HepG2 (cell line): ENCODE data around the gene MST1. TPM values are rescaled to one million over a fixed set of nuclear protein-coding genes. Genes with fewer than 3 reads are reported as not detected.

Experiments
- ATAC-seq: fragments of 200-7000 bp; cut with Tn5 transposase; 3 replicates; pipeline ENCODE4 v1.9.1; 2020; ENCODE audit warnings: mild to moderate bottlenecking, moderate library complexity
- BruUV-seq: library from RNA; stranded (reverse); fragments of 400-500 nt; replicated peaks from 2 replicates; lab custom pipeline; 2021; lab: Mats Ljungman, UMichigan
- CTCF ChIA-PET: fragments of 300-600 bp; formaldehyde crosslinking; extraction: SDS; loops from one replicate; lab custom pipeline; 2021; ENCODE audit warnings: low total read pairs, inconsistent platforms, low intra/inter-chr PET ratio; lab: Yijun Ruan, JAX
- POLR2A ChIA-PET: fragments of 350-600 bp; sonication (Branson Sonifier 250); formaldehyde crosslinking; loops from one replicate; lab custom pipeline; 2020; ENCODE audit warnings: antibody characterized with exemption, inconsistent platforms; lab: Yijun Ruan, JAX
- DNase-seq: peaks from one replicate; pipeline ENCODE4 v3.0.0-alpha.2; 2015; ENCODE audit warnings: low spot score
- FAIRE-seq: peaks from 3 replicates; lab custom pipeline; 2011; peaks lifted over from hg19 to GRCh38; lab: Jason Lieb, UNC
- H2AFZ ChIP-seq: one replicate; pipeline ENCODE4 v1.6.1; 2011; ENCODE audit warnings: low read length, inconsistent platforms
- H3K27ac ChIP-seq: fragments of 300-600 bp; 3 replicates; pipeline ENCODE4 v1.8.0; 2011; ENCODE audit warnings: mixed run types, mild to moderate bottlenecking, mixed read lengths, low read length, inconsistent platforms; ENCODE audit not compliant: insufficient read depth; ENCODE audit errors: extremely low read length
- H3K27me3 ChIP-seq, 2 experiments: fragments of 200-600 bp in 1 of 2; 2 replicates in 1 of 2; 3 replicates in 1 of 2; pipeline versions ENCODE4 v1.6.0 to v1.8.0; 2011; ENCODE audit warnings: low read length in 2 of 2, mild to moderate bottlenecking in 2 of 2, moderate library complexity in 2 of 2, inconsistent platforms in 1 of 2; ENCODE audit not compliant: insufficient read depth in 2 of 2, control insufficient read depth in 1 of 2
- H3K36me3 ChIP-seq, 2 experiments: fragments of 200-600 bp in 1 of 2; replicated peaks in 1 of 2; 2 replicates in 1 of 2; 3 replicates in 1 of 2; pipeline versions ENCODE4 v1.5.1 to v1.8.0; 2011; ENCODE audit warnings: low read length in 2 of 2, inconsistent platforms in 1 of 2; ENCODE audit not compliant: insufficient read depth in 2 of 2, control insufficient read depth in 1 of 2
- H3K4me1 ChIP-seq: 2 replicates; pipeline ENCODE4 v1.5.1; 2012; ENCODE audit warnings: low read length, inconsistent platforms; ENCODE audit not compliant: insufficient read depth
- H3K4me2 ChIP-seq: 2 replicates; pipeline ENCODE4 v1.6.0; 2011; ENCODE audit warnings: low read depth, low read length, inconsistent platforms
- H3K4me3 ChIP-seq, 3 experiments: fragments of 200-600 bp in 1 of 3; sonication (generic), shearing (Covaris generic) in 1 of 3; replicated peaks in 1 of 3; 2 replicates each; pipeline ENCODE4 v1.5.1; 2011 to 2016; ENCODE audit warnings: low read length in 3 of 3, inconsistent platforms in 2 of 3, low read depth in 2 of 3, mild to moderate bottlenecking in 2 of 3, control low read depth in 1 of 3, mixed read lengths in 1 of 3; ENCODE audit not compliant: insufficient read depth in 1 of 3
- H3K79me2 ChIP-seq: one replicate; pipeline ENCODE4 v1.6.1; 2011; ENCODE audit warnings: low read length, inconsistent platforms; ENCODE audit not compliant: insufficient read depth
- H3K9ac ChIP-seq: 2 replicates; pipeline ENCODE4 v1.6.0; 2011; ENCODE audit warnings: mild to moderate bottlenecking, low read depth, low read length, inconsistent platforms; ENCODE audit not compliant: insufficient read depth
- H3K9me3 ChIP-seq: 2 replicates; pipeline ENCODE4 v1.5.1; 2012; ENCODE audit warnings: mild to moderate bottlenecking, low read length
- H4K20me1 ChIP-seq: 2 replicates; pipeline ENCODE4 v1.6.0; 2011; ENCODE audit warnings: inconsistent platforms, mild to moderate bottlenecking, low read length, moderate library complexity; ENCODE audit not compliant: insufficient read depth
- REXO4 ChIP-seq: sonication (generic); formaldehyde crosslinking; IDR thresholded peaks from 2 replicates; pipeline ENCODE4 v1.8.0; 2022; ENCODE audit warnings: missing genetic modification reagents, mild to moderate bottlenecking, borderline replicate concordance
- RXRA ChIP-seq: sonication (generic); formaldehyde crosslinking; IDR thresholded peaks from 2 replicates; pipeline ENCODE4 v1.5.1; 2020; ENCODE audit warnings: missing genetic modification reagents
- TBX2 ChIP-seq: sonication (generic); formaldehyde crosslinking; IDR thresholded peaks from 2 replicates; pipeline ENCODE4 v1.5.0; 2020; ENCODE audit warnings: missing genetic modification reagents, mild to moderate bottlenecking, borderline replicate concordance
- ZFY ChIP-seq: sonication (generic); formaldehyde crosslinking; IDR thresholded peaks from 2 replicates; pipeline ENCODE4 v1.4.0; 2020; ENCODE audit warnings: missing genetic modification reagents
- ZNF562 ChIP-seq: sonication (generic); formaldehyde crosslinking; IDR thresholded peaks from 2 replicates; pipeline ENCODE4 v1.8.0; 2022; ENCODE audit warnings: missing genetic modification reagents, borderline replicate concordance
- WGBS: methylation state at CpG from one replicate; pipeline ENCODE4 v1.1.6; 2017; ENCODE audit warnings: low lambda C conversion rate; 5-methylcytosine and 5-hydroxymethylcytosine counted together
- in situ Hi-C: cut with HindIII; loops from 2 replicates; pipeline ENCODE4 v1.10.0; 2017; ENCODE audit warnings: low pct_unique_long_range_greater_than_20kb; ENCODE audit not compliant: extremely low pct_ligation_motif_present
- intact Hi-C: fragments of 100-400 bp; cut with micrococcal nuclease; formaldehyde crosslinking; loops from one replicate; pipeline ENCODE4 v1.10.0; 2022; ENCODE audit not compliant: unreplicated experiment
- polyA plus RNA-seq, 8 experiments: library from polyadenylated mRNA; depleted of rRNA in 3 of 8; stranded (reverse) in 7 of 8; unstranded in 1 of 8; fragments of >200 nt; fragmentation: Illumina TruSeq in 4 of 8; extraction: Trizol in 4 of 8; gene quantifications; 2 replicates each; pipeline versions ENCODE4 v1.2.1 to v1.2.3, GENCODE V29; 2011 to 2016; ENCODE audit warnings: low read depth in 4 of 8, missing spikeins in 1 of 8, mixed read lengths in 1 of 8; ENCODE audit not compliant: insufficient read depth in 1 of 8
- total RNA-seq, 5 experiments: library from RNA; depleted of rRNA; stranded (reverse); fragments of >200 nt; fragmentation: Illumina TruSeq; extraction: Trizol; gene quantifications; 2 replicates each; pipeline ENCODE4 v1.2.3, GENCODE V29; 2016; ENCODE audit warnings: low read depth in 1 of 5
- TF ChIP-seq, protein P1 (sequence below): sonication (generic); formaldehyde crosslinking; IDR thresholded peaks from 2 replicates; pipeline ENCODE4 v1.8.1; 2023; ENCODE audit warnings: mild to moderate bottlenecking, inconsistent platforms, moderate library complexity, missing genetic modification reagents, borderline replicate concordance
- TF ChIP-seq, protein P2 (sequence below): fragments of 450-650 bp; IDR thresholded peaks from 2 replicates; pipeline ENCODE4 v1.6.1; 2017

The MST1 gene
- total and polyA plus RNA-seq, 2 of the 13 experiments (the other 11 are each of a cell fraction or from before 2014, with no cell fraction given) = 189 to 452 TPM

DNA sequence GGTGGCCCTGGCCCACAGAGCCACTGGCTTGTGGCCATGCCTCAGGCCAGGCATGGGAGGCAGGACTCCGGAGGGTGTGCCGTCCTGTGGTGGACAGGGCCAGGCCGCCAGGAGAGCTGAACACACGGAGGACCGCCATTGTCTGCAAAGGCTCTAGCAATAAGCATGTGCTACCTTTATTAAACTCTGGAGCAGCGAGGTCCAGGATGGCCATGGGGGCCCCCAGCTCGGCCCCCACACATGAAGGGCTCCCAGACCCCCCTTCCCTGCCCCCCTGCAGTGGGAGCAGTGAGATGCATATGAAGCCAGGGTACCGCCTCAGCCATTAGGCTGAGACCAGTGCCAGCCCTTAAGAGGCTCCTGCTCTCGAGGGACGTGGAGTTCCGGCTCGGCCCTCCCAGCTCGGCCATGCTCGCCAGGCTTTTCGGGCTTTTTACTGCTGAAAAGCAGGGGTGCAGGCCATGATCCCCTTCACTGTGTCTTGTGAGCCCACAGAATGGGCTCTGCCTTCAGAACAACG lies 27.5 kb upstream of the MST1 start:
- Histone ChIP-seq H3K27ac (no peak overlapping the region), H3K4me3 (no peak overlapping the region), H3K4me2 (no peak overlapping the region), H3K79me2 (no peaks in the 10 kb centered on the region), H3K4me1 (peaks cover 21% of the 10 kb centered on the region), H3K9ac (no peak overlapping the region), H3K36me3 (peaks cover 14 to 16% of the 10 kb centered on the region in 2 experiments; a peak in 4 of 5 replicates), H3K9me3 (no peaks in the 10 kb centered on the region), H4K20me1 (no peaks in the 10 kb centered on the region), H2AFZ (no peak overlapping the region), H3K27me3 (no peaks in the 10 kb centered on the region)
- no TSS peak for BruUV-seq
- intact Hi-C loops = no loop called here
- ATAC-seq (no peak), FAIRE-seq (no peak), DNase-seq (no peak)
- TF ChIP-seq ZFY (CRISPR knock-in tag) (0 out of 2 replicates have a peak, but pooled peaks have one; percentile 15), REXO4 (CRISPR knock-in tag) (no peak), TBX2 (no peak), RXRA (CRISPR knock-in tag) (no peak), ZNF562 (no peak)
- TF ChIP-seq, protein P1, sequence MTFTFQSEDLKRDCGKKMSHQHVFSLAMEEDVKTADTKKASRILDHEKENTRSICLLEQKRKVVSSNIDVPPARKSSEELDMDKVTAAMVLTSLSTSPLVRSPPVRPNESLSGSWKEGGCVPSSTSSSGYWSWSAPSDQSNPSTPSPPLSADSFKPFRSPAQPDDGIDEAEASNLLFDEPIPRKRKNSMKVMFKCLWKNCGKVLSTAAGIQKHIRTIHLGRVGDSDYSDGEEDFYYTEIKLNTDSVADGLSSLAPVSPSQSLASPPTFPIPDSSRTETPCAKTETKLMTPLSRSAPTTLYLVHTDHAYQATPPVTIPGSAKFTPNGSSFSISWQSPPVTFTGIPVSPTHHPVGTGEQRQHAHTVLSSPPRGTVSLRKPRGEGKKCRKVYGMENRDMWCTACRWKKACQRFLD (CRISPR knock-in tag) = no peak
- TF ChIP-seq, protein P2, sequence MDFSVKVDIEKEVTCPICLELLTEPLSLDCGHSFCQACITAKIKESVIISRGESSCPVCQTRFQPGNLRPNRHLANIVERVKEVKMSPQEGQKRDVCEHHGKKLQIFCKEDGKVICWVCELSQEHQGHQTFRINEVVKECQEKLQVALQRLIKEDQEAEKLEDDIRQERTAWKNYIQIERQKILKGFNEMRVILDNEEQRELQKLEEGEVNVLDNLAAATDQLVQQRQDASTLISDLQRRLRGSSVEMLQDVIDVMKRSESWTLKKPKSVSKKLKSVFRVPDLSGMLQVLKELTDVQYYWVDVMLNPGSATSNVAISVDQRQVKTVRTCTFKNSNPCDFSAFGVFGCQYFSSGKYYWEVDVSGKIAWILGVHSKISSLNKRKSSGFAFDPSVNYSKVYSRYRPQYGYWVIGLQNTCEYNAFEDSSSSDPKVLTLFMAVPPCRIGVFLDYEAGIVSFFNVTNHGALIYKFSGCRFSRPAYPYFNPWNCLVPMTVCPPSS = no peak
- ChIA-PET POLR2A (no interaction called here), CTCF (no interaction called here)
- 98% methylated on average over 9 of the region's 16 CpGs for WGBS
- in situ Hi-C loops = no loop called here
